GM23338 (cell line): Measurements from ENCODE around the gene DHX8. TPM values are rescaled to one million over a fixed set of nuclear protein-coding genes. Genes with fewer than 3 reads are reported as not detected.

Experiments
- ATAC-seq: fragments of 200-7000 bp; cut with Tn5 transposase; 3 replicates; pipeline ENCODE4 v1.9.1; 2020
- DNase-seq: peaks from one replicate; pipeline ENCODE4 v3.0.0-alpha.2; 2015; ENCODE audit warnings: low spot score
- H2AFZ ChIP-seq: fragments of 200-600 bp; sonication (generic); 2 replicates; pipeline ENCODE4 v1.8.0; 2016; ENCODE audit warnings: antibody characterized with exemption, mild to moderate bottlenecking, moderate library complexity
- H3F3A ChIP-seq: fragments of 200-600 bp; sonication (generic); replicated peaks from 2 replicates; pipeline ENCODE4 v1.8.0; 2017; ENCODE audit warnings: antibody characterized with exemption, mixed run types, low read depth
- H3K27ac ChIP-seq: fragments of 200-600 bp; sonication (generic); 2 replicates; pipeline ENCODE4 v1.6.1; 2016; ENCODE audit warnings: low read depth
- H3K27me3 ChIP-seq: fragments of 200-600 bp; sonication (generic); 2 replicates; pipeline ENCODE4 v1.8.0; 2016; ENCODE audit warnings: mild to moderate bottlenecking, mixed run types, moderate library complexity; ENCODE audit not compliant: insufficient read depth
- H3K36me3 ChIP-seq: fragments of 200-600 bp; sonication (generic); 2 replicates; pipeline ENCODE4 v1.8.0; 2016; ENCODE audit warnings: mild to moderate bottlenecking; ENCODE audit not compliant: insufficient read depth
- H3K4me1 ChIP-seq: fragments of 200-600 bp; sonication (generic); 2 replicates; pipeline ENCODE4 v1.8.0; 2016; ENCODE audit warnings: mild to moderate bottlenecking, moderate library complexity; ENCODE audit not compliant: insufficient read depth
- H3K4me2 ChIP-seq: fragments of 200-600 bp; sonication (generic); 2 replicates; pipeline ENCODE4 v1.7.1; 2017; ENCODE audit warnings: mixed run types
- H3K4me3 ChIP-seq: fragments of 200-600 bp; sonication (generic); 2 replicates; pipeline ENCODE4 v1.6.1; 2016; ENCODE audit warnings: mixed run types
- H3K79me2 ChIP-seq: fragments of 200-600 bp; sonication (generic); replicated peaks from 2 replicates; pipeline ENCODE4 v1.8.0; 2017; ENCODE audit warnings: mild to moderate bottlenecking; ENCODE audit not compliant: insufficient read depth
- H3K9me2 ChIP-seq: fragments of 200-600 bp; sonication (generic); 2 replicates; pipeline ENCODE4 v1.8.0; 2017; ENCODE audit not compliant: insufficient read depth
- H4K20me1 ChIP-seq: fragments of 200-600 bp; sonication (generic); replicated peaks from 2 replicates; pipeline ENCODE4 v1.8.0; 2017; ENCODE audit warnings: mild to moderate bottlenecking; ENCODE audit not compliant: insufficient read depth
- H3K27ac Mint-ChIP-seq: 2 replicates; pipeline ENCODE4 v1.8.0; 2020; ENCODE audit warnings: inconsistent platforms, mild to moderate bottlenecking, moderate library complexity, mixed read lengths
- H3K27me3 Mint-ChIP-seq: 3 replicates; pipeline ENCODE4 v1.8.0; 2022; ENCODE audit warnings: low read depth, mild to moderate bottlenecking, moderate library complexity, mixed read lengths, inconsistent platforms; ENCODE audit not compliant: insufficient read depth, poor library complexity
- H3K36me3 Mint-ChIP-seq: 3 replicates; pipeline ENCODE4 v1.8.0; 2021; ENCODE audit warnings: low read depth, mild to moderate bottlenecking, inconsistent platforms, moderate library complexity, mixed read lengths
- H3K4me1 Mint-ChIP-seq: 3 replicates; pipeline ENCODE4 v1.8.0; 2020; ENCODE audit warnings: mild to moderate bottlenecking, inconsistent platforms, mixed read lengths
- H3K4me3 Mint-ChIP-seq: 3 replicates; pipeline ENCODE4 v1.8.0; 2021; ENCODE audit warnings: moderate library complexity, mild to moderate bottlenecking, inconsistent platforms, mixed read lengths
- H3K9me3 Mint-ChIP-seq: 3 replicates; pipeline ENCODE4 v1.8.0; 2020; ENCODE audit warnings: moderate library complexity, mild to moderate bottlenecking, inconsistent platforms, mixed read lengths
- CTCF ChIP-seq, 2 experiments: fragments of 200-600 bp in 1 of 2; sonication (generic) in 1 of 2; conservative IDR thresholded peaks; 2 replicates each; pipeline versions ENCODE4 v1.5.1 to v1.6.1; 2016 to 2017; ENCODE audit warnings: antibody characterized with exemption in 2 of 2, low read depth in 2 of 2, mild to moderate bottlenecking in 2 of 2, moderate library complexity in 1 of 2
- ETS1 ChIP-seq: IDR thresholded peaks from 2 replicates; pipeline ENCODE4 v1.6.1; 2016; ENCODE audit warnings: antibody characterized with exemption
- EZH2 ChIP-seq: fragments of 200-600 bp; sonication (generic); IDR thresholded peaks from one replicate; pipeline ENCODE4 v1.8.0; 2017; ENCODE audit warnings: antibody characterized with exemption, mild to moderate bottlenecking, low read depth; ENCODE audit not compliant: unreplicated experiment
- JUNB ChIP-seq: IDR thresholded peaks from one replicate; pipeline ENCODE4 v1.6.1; 2016; ENCODE audit warnings: antibody characterized with exemption; ENCODE audit not compliant: unreplicated experiment
- NANOG ChIP-seq: IDR thresholded peaks from 2 replicates; pipeline ENCODE4 v1.6.1; 2016; ENCODE audit warnings: antibody characterized with exemption, borderline replicate concordance
- POLR2AphosphoS5 ChIP-seq: IDR thresholded peaks from 2 replicates; pipeline ENCODE4 v1.6.1; 2016; ENCODE audit warnings: antibody characterized with exemption, low read depth
- REST ChIP-seq: IDR thresholded peaks from one replicate; pipeline ENCODE4 v1.6.1; 2018; ENCODE audit warnings: antibody characterized with exemption; ENCODE audit not compliant: unreplicated experiment
- STAT1 ChIP-seq: IDR thresholded peaks from one replicate; pipeline ENCODE4 v1.6.1; 2016; ENCODE audit warnings: antibody characterized with exemption; ENCODE audit not compliant: unreplicated experiment
- ZNF114 ChIP-seq: fragments of 250-450 bp; sonication (Bioruptor Pico); IDR thresholded peaks from 2 replicates; pipeline ENCODE4 v1.5.0; 2020; ENCODE audit warnings: mild to moderate bottlenecking, moderate library complexity
- ZNF331 ChIP-seq: fragments of 250-450 bp; sonication (Bioruptor Pico); IDR thresholded peaks from 2 replicates; pipeline ENCODE4 v1.5.0; 2020; ENCODE audit warnings: low read depth, mild to moderate bottlenecking, moderate library complexity
- polyA plus RNA-seq: library from polyadenylated mRNA; unstranded; fragments of >200 nt; fragmentation: Nextera tagmentation; extraction: Ambion mirVana; gene quantifications from 2 replicates; pipeline ENCODE4 v1.2.1, GENCODE V29; 2016
- total RNA-seq: library from RNA; depleted of rRNA; stranded (reverse); fragments of >200 nt; shearing (Covaris generic); gene quantifications from 2 replicates; pipeline ENCODE4 v1.2.3, GENCODE V29; 2014

DHX8 gene
- total and polyA plus RNA-seq, 2 experiments from 2014 or later = 35.3 to 81.1 TPM

GRCh38 chr17:43517615-43518386, 34.0 kb downstream of the DHX8 start (continued):
- TF ChIP-seq CTCF (conservative IDR thresholded peaks at IDR 0.05; ENCODE audit: low read depth in 2 of 2) (no peak), EZH2 (no peak)

- Histone ChIP-seq H3K79me2 (no peaks in the 10 kb centered on the region), H3K9me2 (no peaks in the 10 kb centered on the region), H3K4me1 (peaks cover 12% of the 10 kb centered on the region; the same call in 1 of the 2 replicates), H3K4me3 (no peak overlapping the region), H3F3A (peaks cover 50% of the 10 kb centered on the region), H3K27me3 (no peaks in the 10 kb centered on the region), H3K27ac (no peak overlapping the region), H2AFZ (no peak overlapping the region), H3K4me2 (no peak overlapping the region), H4K20me1 (peaks cover 7% of the 10 kb centered on the region; the same call in 1 of the 2 replicates), H3K36me3 (peaks cover 51% of the 10 kb centered on the region)
- no peaks in the 10 kb centered on the region for H3K27me3 Mint-ChIP-seq
- no peaks in the 10 kb centered on the region for H3K9me3 Mint-ChIP-seq
- TF ChIP-seq JUNB (no peak), ZNF331 (CRISPR knock-in tag) (no peak)
- H3K4me3 Mint-ChIP-seq = no peak overlapping the region
- ATAC-seq (no peak), DNase-seq (no peak)
- H3K4me1 Mint-ChIP-seq = peaks cover 23% of the 10 kb centered on the region
- H3K27ac Mint-ChIP-seq = peak overlapping the region; percentile 83; the same call in 1 of the 2 replicates
- H3K36me3 Mint-ChIP-seq = peaks cover 71% of the 10 kb centered on the region
These were observed 37.6 kb downstream of the DHX8 start for GRCh38 chr17:43521389-43521788.

GRCh38 chr17:43524945-43525575, 41.3 kb downstream of the DHX8 start:
- Histone ChIP-seq H3K9me2 (no peaks in the 10 kb centered on the region), H4K20me1 (peaks cover 7% of the 10 kb centered on the region; the same call in 1 of the 2 replicates), H3K4me1 (peaks cover 41% of the 10 kb centered on the region), H3F3A (peaks cover 54% of the 10 kb centered on the region), H3K79me2 (no peaks in the 10 kb centered on the region), H3K4me2 (0 out of 2 replicates have a peak overlapping the region, but pooled peaks have one; percentile 32), H3K27me3 (no peaks in the 10 kb centered on the region), H3K36me3 (peaks cover 45% of the 10 kb centered on the region), H3K4me3 (no peak overlapping the region), H3K27ac (peak overlapping the region; percentile 74; the same call in 1 of the 2 replicates), H2AFZ (no peak overlapping the region)
- no peaks in the 10 kb centered on the region for H3K9me3 Mint-ChIP-seq
- no peak for DNase-seq
- H3K36me3 Mint-ChIP-seq = peaks cover 80% of the 10 kb centered on the region
- no peak for TF ChIP-seq NANOG
- no peak for TF ChIP-seq REST
- TF ChIP-seq ZNF331 (CRISPR knock-in tag) = no peak
- no peak for TF ChIP-seq ZNF114 (CRISPR knock-in tag)
- TF ChIP-seq POLR2AphosphoS5 = no peak
- no peak for TF ChIP-seq STAT1
- TF ChIP-seq EZH2 = no peak
- TF ChIP-seq ETS1 = no peak
- no peak for TF ChIP-seq CTCF (conservative IDR thresholded peaks at IDR 0.05; ENCODE audit: low read depth in 2 of 2)
- no peak for ATAC-seq
- H3K4me3 Mint-ChIP-seq = no peak overlapping the region
- H3K27ac Mint-ChIP-seq = no peak overlapping the region
- H3K4me1 Mint-ChIP-seq = peaks cover 55% of the 10 kb centered on the region
- peaks cover 23% of the 10 kb centered on the region for H3K27me3 Mint-ChIP-seq
